Activated CD4-positive, alpha-beta memory T cell treated with anti-CD3 and anti-CD28 coated beads, Interleukin-2, amount 10 ng/mL, durations not matched to agents 7 days and 5 days (primary cell): ENCODE data around the gene HMCN2. TPM values are rescaled to one million over a fixed set of nuclear protein-coding genes. Genes with fewer than 3 reads are reported as not detected.

Source experiments
- CTCF ChIA-PET: fragments of 350-600 bp; sonication (Branson Sonifier 250); formaldehyde crosslinking; loops from one replicate; lab custom pipeline; 2021; ENCODE audit warnings: antibody characterized with exemption, inconsistent platforms; lab: Charles Lee
- POLR2A ChIA-PET: fragments of 350-600 bp; sonication (Branson Sonifier 250); formaldehyde crosslinking; loops from one replicate; lab custom pipeline; 2021; ENCODE audit warnings: antibody characterized with exemption; lab: Charles Lee
- DNase-seq: peaks from one replicate; pipeline ENCODE4 v3.0.0-alpha.2; 2020
- H3K27ac Mint-ChIP-seq: one replicate; pipeline ENCODE4 v1.8.0; 2021; ENCODE audit warnings: mild to moderate bottlenecking, mixed read lengths
- H3K27me3 Mint-ChIP-seq: one replicate; pipeline ENCODE4 v1.8.0; 2021; ENCODE audit warnings: mixed read lengths
- H3K36me3 Mint-ChIP-seq: one replicate; pipeline ENCODE4 v1.8.0; 2021; ENCODE audit warnings: low read depth, mixed read lengths
- H3K4me1 Mint-ChIP-seq: one replicate; pipeline ENCODE4 v1.8.0; 2021; ENCODE audit warnings: mixed read lengths
- H3K4me3 Mint-ChIP-seq: one replicate; pipeline ENCODE4 v1.8.0; 2021; ENCODE audit warnings: mild to moderate bottlenecking, mixed read lengths
- H3K9me3 Mint-ChIP-seq: one replicate; pipeline ENCODE4 v1.8.0; 2021; ENCODE audit warnings: mixed read lengths
- total RNA-seq, 2 experiments: library from RNA; stranded (reverse); gene quantifications; one replicate each; pipeline ENCODE4 v1.2.3, GENCODE V29; 2021

The HMCN2 gene
- total RNA-seq, 2 experiments from 2014 or later = not detected

GRCh38 chr9:130292106-130292505, 26.5 kb downstream of the HMCN2 start:
- Mint-ChIP-seq H3K36me3 (no peaks in the 10 kb centered on the region), H3K27ac (no peak overlapping the region), H3K4me3 (no peak overlapping the region), H3K27me3 (peaks cover 11% of the 10 kb centered on the region), H3K9me3 (no peaks in the 10 kb centered on the region), H3K4me1 (no peaks in the 10 kb centered on the region)
- DNase-seq = no peak
- POLR2A ChIA-PET = no interaction called here
- CTCF ChIA-PET = no interaction called here

GRCh38 chr9:130294664-130295063, 29.1 kb downstream of the HMCN2 start:
- H3K36me3 Mint-ChIP-seq = no peaks in the 10 kb centered on the region

GRCh38 chr9:130295431-130295830, 29.9 kb downstream of the HMCN2 start:
- Mint-ChIP-seq H3K36me3 (no peaks in the 10 kb centered on the region), H3K4me3 (no peak overlapping the region), H3K27me3 (peaks cover 7% of the 10 kb centered on the region), H3K9me3 (no peaks in the 10 kb centered on the region), H3K4me1 (no peaks in the 10 kb centered on the region), H3K27ac (no peak overlapping the region)
- DNase-seq = no peak
- CTCF ChIA-PET = interaction anchor here (0.6 kb wide), 1 partner anchor 233 kb away, joined by 3 read pairs; no protein-coding TSS in a partner anchor
- POLR2A ChIA-PET = no interaction called here

More at GRCh38 chr9:130294664-130295063, 29.1 kb downstream of the HMCN2 start:
- no peaks in the 10 kb centered on the region for H3K9me3 Mint-ChIP-seq
- H3K4me1 Mint-ChIP-seq = no peaks in the 10 kb centered on the region
- DNase-seq = no peak
- CTCF ChIA-PET = no interaction called here
- H3K27me3 Mint-ChIP-seq = peaks cover 9% of the 10 kb centered on the region
- no peak overlapping the region for H3K27ac Mint-ChIP-seq
- POLR2A ChIA-PET = no interaction called here
- H3K4me3 Mint-ChIP-seq = no peak overlapping the region

GRCh38 chr9:130295945-130296782, 30.6 kb downstream of the HMCN2 start:
- H3K4me1 Mint-ChIP-seq = no peaks in the 10 kb centered on the region
- H3K27me3 Mint-ChIP-seq = peaks cover 6% of the 10 kb centered on the region
- DNase-seq = no peak
- no peak overlapping the region for H3K27ac Mint-ChIP-seq
- no peaks in the 10 kb centered on the region for H3K36me3 Mint-ChIP-seq
- CTCF ChIA-PET = interaction anchor here (0.6 kb wide), 2 partner anchors 132 to 234 kb away, joined by 3 read pairs; no protein-coding TSS in a partner anchor
- H3K9me3 Mint-ChIP-seq = no peaks in the 10 kb centered on the region
- H3K4me3 Mint-ChIP-seq = no peak overlapping the region
- POLR2A ChIA-PET = no interaction called here

- no peaks in the 10 kb centered on the region for H3K4me1 Mint-ChIP-seq
- H3K4me3 Mint-ChIP-seq = no peak overlapping the region
- peaks cover 6% of the 10 kb centered on the region for H3K27me3 Mint-ChIP-seq
- CTCF ChIA-PET = interaction anchor here (0.6 kb wide), 1 partner anchor 132 kb away, joined by 3 read pairs; no protein-coding TSS in a partner anchor
- no peak overlapping the region for H3K27ac Mint-ChIP-seq
- DNase-seq = no peak
- no peaks in the 10 kb centered on the region for H3K36me3 Mint-ChIP-seq
- POLR2A ChIA-PET = no interaction called here
- no peaks in the 10 kb centered on the region for H3K9me3 Mint-ChIP-seq
Measured at GRCh38 chr9:130296783-130297055, 31.2 kb downstream of the HMCN2 start.

- Mint-ChIP-seq H3K27ac (no peak overlapping the region), H3K27me3 (peaks cover 6% of the 10 kb centered on the region), H3K4me1 (no peaks in the 10 kb centered on the region), H3K4me3 (no peak overlapping the region), H3K9me3 (no peaks in the 10 kb centered on the region), H3K36me3 (no peaks in the 10 kb centered on the region)
- ChIA-PET POLR2A (no interaction called here), CTCF (no interaction called here)
- DNase-seq = no peak
Measured at GRCh38 chr9:130297371-130297770, 31.8 kb downstream of the HMCN2 start.

GRCh38 chr9:130298662-130299279, 33.2 kb downstream of the HMCN2 start:
- Mint-ChIP-seq H3K27me3 (peaks cover 1% of the 10 kb centered on the region), H3K27ac (no peak overlapping the region), H3K4me3 (no peak overlapping the region), H3K4me1 (no peaks in the 10 kb centered on the region), H3K36me3 (no peaks in the 10 kb centered on the region), H3K9me3 (no peaks in the 10 kb centered on the region)
- DNase-seq = no peak
- ChIA-PET POLR2A (no interaction called here), CTCF (no interaction called here)

GRCh38 chr9:130299785-130300615, 34.4 kb downstream of the HMCN2 start:
- H3K36me3 Mint-ChIP-seq = no peaks in the 10 kb centered on the region
- CTCF ChIA-PET = no interaction called here
- H3K27ac Mint-ChIP-seq = no peak overlapping the region
- no peak overlapping the region for H3K4me3 Mint-ChIP-seq
- POLR2A ChIA-PET = no interaction called here
- DNase-seq = no peak
- H3K4me1 Mint-ChIP-seq = no peaks in the 10 kb centered on the region
- no peaks in the 10 kb centered on the region for H3K9me3 Mint-ChIP-seq
- H3K27me3 Mint-ChIP-seq = no peaks in the 10 kb centered on the region

GRCh38 chr9:130300739-130301138, 35.2 kb downstream of the HMCN2 start:
- Mint-ChIP-seq H3K27ac (no peak overlapping the region), H3K27me3 (no peaks in the 10 kb centered on the region), H3K4me3 (no peak overlapping the region), H3K4me1 (no peaks in the 10 kb centered on the region), H3K9me3 (no peaks in the 10 kb centered on the region), H3K36me3 (no peaks in the 10 kb centered on the region)
- ChIA-PET CTCF (no interaction called here), POLR2A (no interaction called here)
- DNase-seq = no peak

GRCh38 chr9:130301483-130302286, 36.1 kb downstream of the HMCN2 start:
- ChIA-PET POLR2A (no interaction called here), CTCF (no interaction called here)
- no peak overlapping the region for H3K27ac Mint-ChIP-seq
- H3K9me3 Mint-ChIP-seq = no peaks in the 10 kb centered on the region
- H3K4me3 Mint-ChIP-seq = no peak overlapping the region
- H3K4me1 Mint-ChIP-seq = no peaks in the 10 kb centered on the region
- H3K36me3 Mint-ChIP-seq = no peaks in the 10 kb centered on the region
- DNase-seq = no peak
- H3K27me3 Mint-ChIP-seq = no peaks in the 10 kb centered on the region

- Mint-ChIP-seq H3K9me3 (no peaks in the 10 kb centered on the region), H3K27me3 (no peaks in the 10 kb centered on the region), H3K4me3 (no peak overlapping the region), H3K4me1 (no peaks in the 10 kb centered on the region), H3K27ac (no peak overlapping the region), H3K36me3 (no peaks in the 10 kb centered on the region)
- CTCF ChIA-PET = interaction anchor here (0.7 kb wide), 1 partner anchor 12 kb away, joined by 4 read pairs; no protein-coding TSS in a partner anchor
- POLR2A ChIA-PET = no interaction called here
- no peak for DNase-seq
Measured at GRCh38 chr9:130302785-130303612, 37.4 kb downstream of the HMCN2 start.

- ChIA-PET POLR2A (no interaction called here), CTCF (interaction anchor here (0.7 kb wide), 1 partner anchor 13 kb away, joined by 4 read pairs; no protein-coding TSS in a partner anchor)
- Mint-ChIP-seq H3K4me1 (no peaks in the 10 kb centered on the region), H3K9me3 (no peaks in the 10 kb centered on the region), H3K27me3 (no peaks in the 10 kb centered on the region), H3K27ac (no peak overlapping the region), H3K4me3 (no peak overlapping the region), H3K36me3 (no peaks in the 10 kb centered on the region)
- DNase-seq = no peak
Measured at GRCh38 chr9:130303613-130304055, 38.1 kb downstream of the HMCN2 start.
